ENCODE measurements around the gene FAM118A.

- no peak for TF ChIP-seq POLR2A (IDR thresholded peaks at IDR 0.05)
- no peak for TF ChIP-seq CTCF (IDR thresholded peaks at IDR 0.05 in 8 of 11, conservative IDR thresholded peaks at IDR 0.05 in 3 of 11)
- no peak for TF ChIP-seq POLR2AphosphoS5 (IDR thresholded peaks at IDR 0.05)
Observed at GRCh38 chr22:45321827-45322226, 12.1 kb downstream of the FAM118A start.
